Inferior parietal cortex (tissue), 1 donor: ENCODE results near the gene CTIF.
A peak's percentile ranks its signal among the peaks of the same experiment; 100 is the strongest.

Source experiments
- DNase-seq: peaks from one replicate; pipeline ENCODE4 v3.0.0-alpha.2; 2016; ENCODE audit errors: extremely low spot score

CTIF gene

GRCh38 chr18:48600456-48601090, 61.7 kb downstream of the CTIF start:
- no peak for DNase-seq

- no peak for DNase-seq
These were observed 62.5 kb downstream of the CTIF start for GRCh38 chr18:48601343-48601742.

GRCh38 chr18:48602759-48603390, 64.0 kb downstream of the CTIF start:
- DNase-seq, result no peak

- peak; percentile 43 for DNase-seq
These were observed 66.6 kb downstream of the CTIF start for GRCh38 chr18:48605408-48605845.

- DNase-seq, result no peak
These were observed 68.5 kb downstream of the CTIF start for GRCh38 chr18:48607056-48607984.

- no peak for DNase-seq
These were observed 69.8 kb downstream of the CTIF start for GRCh38 chr18:48608581-48608980.

GRCh38 chr18:48609114-48609513, 70.3 kb downstream of the CTIF start:
- DNase-seq, result no peak

- DNase-seq, result no peak
These were observed 71.3 kb downstream of the CTIF start for GRCh38 chr18:48609820-48610815.

- no peak for DNase-seq
These were observed 72.4 kb downstream of the CTIF start for GRCh38 chr18:48611203-48611602.

- no peak for DNase-seq
These were observed 73.1 kb downstream of the CTIF start for GRCh38 chr18:48611785-48612480.

GRCh38 chr18:48612511-48612910, 73.7 kb downstream of the CTIF start:
- DNase-seq, result no peak

GRCh38 chr18:48612917-48613316, 74.1 kb downstream of the CTIF start:
- DNase-seq, result no peak

GRCh38 chr18:48613589-48614404, 75.0 kb downstream of the CTIF start:
- DNase-seq, result peak; percentile 69

GRCh38 chr18:48615566-48616401, 77.0 kb downstream of the CTIF start:
- DNase-seq, result no peak

- DNase-seq, result no peak
These were observed 77.8 kb downstream of the CTIF start for GRCh38 chr18:48616484-48617255.

GRCh38 chr18:48617844-48618497, 79.1 kb downstream of the CTIF start:
- DNase-seq, result no peak

- no peak for DNase-seq
These were observed 80.2 kb downstream of the CTIF start for GRCh38 chr18:48619016-48619415.

GRCh38 chr18:48619501-48619900, 80.7 kb downstream of the CTIF start:
- no peak for DNase-seq
